Skeletal muscle satellite cell (primary cell): ENCODE data around the gene PDSS2.

Experiments
- H3K27me3 ChIP-seq: 2 replicates; pipeline ENCODE4 v1.7.0; 2013; ENCODE audit warnings: low read length; ENCODE audit not compliant: control insufficient read depth, insufficient read depth
- H3K36me3 ChIP-seq: 2 replicates; pipeline ENCODE4 v1.7.0; 2013; ENCODE audit warnings: mild to moderate bottlenecking, control low read depth, low read length; ENCODE audit not compliant: insufficient read depth
- H3K4me1 ChIP-seq: 2 replicates; pipeline ENCODE4 v1.7.0; 2013; ENCODE audit warnings: low read length; ENCODE audit not compliant: control insufficient read depth, insufficient read depth
- H3K4me2 ChIP-seq: 2 replicates; pipeline ENCODE4 v1.7.0; 2013; ENCODE audit warnings: mild to moderate bottlenecking, low read length
- H3K4me3 ChIP-seq: 2 replicates; pipeline ENCODE4 v1.7.0; 2013; ENCODE audit warnings: low read length
- H3K9ac ChIP-seq: 2 replicates; pipeline ENCODE4 v1.7.0; 2013; ENCODE audit warnings: mild to moderate bottlenecking, low read depth, low read length, moderate library complexity
- H3K9me3 ChIP-seq: replicated peaks from 2 replicates; pipeline ENCODE4 v1.7.0; 2013; ENCODE audit warnings: mild to moderate bottlenecking, control low read depth, low read length

The PDSS2 gene

GRCh38 chr6:107408714-107409113 lies 50.6 kb downstream of the PDSS2 start:
- no peak overlapping the region for H3K9ac ChIP-seq
- no peaks in the 10 kb centered on the region for H3K27me3 ChIP-seq
- H3K4me1 ChIP-seq, result no peaks in the 10 kb centered on the region
- no peak overlapping the region for H3K4me3 ChIP-seq
- no peaks in the 10 kb centered on the region for H3K9me3 ChIP-seq
- H3K4me2 ChIP-seq, result no peak overlapping the region
- no peaks in the 10 kb centered on the region for H3K36me3 ChIP-seq

- H3K36me3 ChIP-seq, result no peaks in the 10 kb centered on the region
- H3K4me3 ChIP-seq, result no peak overlapping the region
- no peaks in the 10 kb centered on the region for H3K27me3 ChIP-seq
- H3K9me3 ChIP-seq, result no peaks in the 10 kb centered on the region
- no peak overlapping the region for H3K9ac ChIP-seq
- H3K4me2 ChIP-seq, result no peak overlapping the region
- no peaks in the 10 kb centered on the region for H3K4me1 ChIP-seq
Measured at GRCh38 chr6:107405002-107405401, 54.4 kb downstream of the PDSS2 start.

GRCh38 chr6:107402533-107402932 lies 56.8 kb downstream of the PDSS2 start:
- no peak overlapping the region for H3K4me3 ChIP-seq
- H3K27me3 ChIP-seq, result no peaks in the 10 kb centered on the region
- H3K36me3 ChIP-seq, result no peaks in the 10 kb centered on the region
- no peaks in the 10 kb centered on the region for H3K9me3 ChIP-seq
- no peak overlapping the region for H3K4me2 ChIP-seq
- H3K4me1 ChIP-seq, result no peaks in the 10 kb centered on the region
- no peak overlapping the region for H3K9ac ChIP-seq

GRCh38 chr6:107401573-107401972 lies 57.8 kb downstream of the PDSS2 start:
- no peak overlapping the region for H3K4me3 ChIP-seq
- H3K9me3 ChIP-seq, result no peaks in the 10 kb centered on the region
- H3K9ac ChIP-seq, result no peak overlapping the region

GRCh38 chr6:107400616-107401147 lies 58.7 kb downstream of the PDSS2 start:
- H3K4me2 ChIP-seq, result no peak overlapping the region
- H3K4me3 ChIP-seq, result no peak overlapping the region
- no peaks in the 10 kb centered on the region for H3K9me3 ChIP-seq
- H3K4me1 ChIP-seq, result no peaks in the 10 kb centered on the region
- H3K27me3 ChIP-seq, result no peaks in the 10 kb centered on the region
- H3K36me3 ChIP-seq, result no peaks in the 10 kb centered on the region
- H3K9ac ChIP-seq, result no peak overlapping the region

More at GRCh38 chr6:107401573-107401972, 57.8 kb downstream of the PDSS2 start:
- H3K36me3 ChIP-seq, result no peaks in the 10 kb centered on the region
- no peaks in the 10 kb centered on the region for H3K4me1 ChIP-seq
- no peak overlapping the region for H3K4me2 ChIP-seq
- no peaks in the 10 kb centered on the region for H3K27me3 ChIP-seq

- Histone ChIP-seq H3K36me3 (no peaks in the 10 kb centered on the region), H3K9ac (no peak overlapping the region), H3K9me3 (no peaks in the 10 kb centered on the region), H3K4me3 (no peak overlapping the region), H3K27me3 (no peaks in the 10 kb centered on the region), H3K4me1 (no peaks in the 10 kb centered on the region), H3K4me2 (no peak overlapping the region)
Measured at GRCh38 chr6:107399935-107400334, 59.4 kb downstream of the PDSS2 start.

- no peak overlapping the region for H3K9ac ChIP-seq
- H3K4me2 ChIP-seq, result no peak overlapping the region
- H3K27me3 ChIP-seq, result no peaks in the 10 kb centered on the region
- no peaks in the 10 kb centered on the region for H3K4me1 ChIP-seq
- no peak overlapping the region for H3K4me3 ChIP-seq
- H3K9me3 ChIP-seq, result no peaks in the 10 kb centered on the region
- no peaks in the 10 kb centered on the region for H3K36me3 ChIP-seq
Measured at GRCh38 chr6:107398001-107398400, 61.4 kb downstream of the PDSS2 start.

GRCh38 chr6:107396211-107396610 lies 63.2 kb downstream of the PDSS2 start:
- Histone ChIP-seq H3K4me1 (no peaks in the 10 kb centered on the region), H3K4me3 (no peak overlapping the region), H3K36me3 (no peaks in the 10 kb centered on the region), H3K4me2 (no peak overlapping the region), H3K9ac (no peak overlapping the region), H3K9me3 (no peaks in the 10 kb centered on the region), H3K27me3 (no peaks in the 10 kb centered on the region)

- H3K27me3 ChIP-seq, result no peaks in the 10 kb centered on the region
- H3K36me3 ChIP-seq, result no peaks in the 10 kb centered on the region
- no peak overlapping the region for H3K4me3 ChIP-seq
- H3K4me2 ChIP-seq, result no peak overlapping the region
- H3K4me1 ChIP-seq, result no peaks in the 10 kb centered on the region
- no peaks in the 10 kb centered on the region for H3K9me3 ChIP-seq
- no peak overlapping the region for H3K9ac ChIP-seq
Measured at GRCh38 chr6:107392069-107392468, 67.3 kb downstream of the PDSS2 start.

- Histone ChIP-seq H3K9me3 (no peaks in the 10 kb centered on the region), H3K4me3 (no peak overlapping the region), H3K36me3 (no peaks in the 10 kb centered on the region), H3K27me3 (no peaks in the 10 kb centered on the region), H3K9ac (no peak overlapping the region), H3K4me2 (no peak overlapping the region), H3K4me1 (no peaks in the 10 kb centered on the region)
Measured at GRCh38 chr6:107390685-107391435, 68.5 kb downstream of the PDSS2 start.

- Histone ChIP-seq H3K27me3 (no peaks in the 10 kb centered on the region), H3K9ac (no peak overlapping the region), H3K4me1 (no peaks in the 10 kb centered on the region), H3K9me3 (no peaks in the 10 kb centered on the region), H3K4me2 (no peak overlapping the region), H3K4me3 (no peak overlapping the region), H3K36me3 (no peaks in the 10 kb centered on the region)
Measured at GRCh38 chr6:107390056-107390455, 69.3 kb downstream of the PDSS2 start.

GRCh38 chr6:107386904-107387303 lies 72.5 kb downstream of the PDSS2 start:
- Histone ChIP-seq H3K27me3 (no peaks in the 10 kb centered on the region), H3K4me1 (no peaks in the 10 kb centered on the region), H3K4me3 (no peak overlapping the region), H3K9me3 (no peaks in the 10 kb centered on the region), H3K9ac (no peak overlapping the region), H3K4me2 (no peak overlapping the region), H3K36me3 (no peaks in the 10 kb centered on the region)
